Measurements from ENCODE around the gene TBC1D4.

DNA sequence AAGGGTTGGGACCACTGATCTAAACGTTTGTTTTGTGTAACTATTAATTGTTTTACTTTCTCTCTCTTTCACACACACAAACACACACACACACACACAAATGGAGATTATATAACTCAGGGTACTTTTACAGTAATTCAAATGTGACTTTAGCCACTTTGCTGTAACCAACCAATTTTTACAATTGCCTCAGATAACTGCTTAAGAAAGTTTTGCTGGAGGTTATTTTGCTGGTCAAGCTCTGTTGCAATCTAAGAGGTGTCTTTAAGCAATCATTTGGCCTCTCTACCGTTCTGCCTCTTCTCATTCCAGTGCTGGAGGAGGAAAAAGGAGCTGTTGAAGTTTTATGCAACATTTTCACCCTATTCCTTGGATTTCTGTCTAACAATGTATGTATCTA lies 63.0 kb downstream of the TBC1D4 start:
- no peak for TF ChIP-seq CTCF (IDR thresholded peaks at IDR 0.05)
- no peak for TF ChIP-seq POLR2A (IDR thresholded peaks at IDR 0.05)

All from right lobe of liver (tissue), 4 donors.